ENCODE measurements around the gene SPATA9. TPM values are rescaled to one million over a fixed set of nuclear protein-coding genes. Genes with fewer than 3 reads are reported as not detected.

SPATA9 gene
- total RNA-seq, 1 donor from 2014 or later, result not detected

DNA sequence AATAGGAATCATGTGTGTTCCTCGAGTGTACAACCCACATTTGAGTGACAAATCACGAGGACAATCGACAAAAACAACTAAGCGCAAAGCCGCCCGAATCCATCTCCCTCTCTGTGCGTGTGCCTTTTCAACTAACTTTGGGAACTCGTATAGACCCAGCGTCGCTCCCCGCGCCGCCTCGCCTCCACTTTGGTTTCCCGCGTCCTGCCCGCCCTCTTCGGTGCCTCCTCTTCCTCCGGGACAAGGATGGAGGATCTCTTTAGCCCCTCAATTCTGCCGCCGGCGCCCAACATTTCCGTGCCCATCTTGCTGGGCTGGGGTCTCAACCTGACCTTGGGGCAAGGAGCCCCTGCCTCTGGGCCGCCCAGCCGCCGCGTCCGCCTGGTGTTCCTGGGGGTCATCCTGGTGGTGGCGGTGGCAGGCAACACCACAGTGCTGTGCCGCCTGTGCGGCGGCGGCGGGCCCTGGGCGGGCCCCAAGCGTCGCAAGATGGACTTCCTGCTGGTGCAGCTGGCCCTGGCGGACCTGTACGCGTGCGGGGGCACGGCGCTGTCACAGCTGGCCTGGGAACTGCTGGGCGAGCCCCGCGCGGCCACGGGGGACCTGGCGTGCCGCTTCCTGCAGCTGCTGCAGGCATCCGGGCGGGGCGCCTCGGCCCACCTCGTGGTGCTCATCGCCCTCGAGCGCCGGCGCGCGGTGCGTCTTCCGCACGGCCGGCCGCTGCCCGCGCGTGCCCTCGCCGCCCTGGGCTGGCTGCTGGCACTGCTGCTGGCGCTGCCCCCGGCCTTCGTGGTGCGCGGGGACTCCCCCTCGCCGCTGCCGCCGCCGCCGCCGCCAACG lies 62.5 kb downstream of the SPATA9 start, which contains the start of gene GPR150:
Gene GPR150, plus strand, starts transcription at position 58 of the 840 bp plus-strand sequence. Its CDS starts 189 bp downstream, at position 247.
- peak; percentile 56 to 71 for DNase-seq (ENCODE audit: low read depth in 2 of 2)

DNA sequence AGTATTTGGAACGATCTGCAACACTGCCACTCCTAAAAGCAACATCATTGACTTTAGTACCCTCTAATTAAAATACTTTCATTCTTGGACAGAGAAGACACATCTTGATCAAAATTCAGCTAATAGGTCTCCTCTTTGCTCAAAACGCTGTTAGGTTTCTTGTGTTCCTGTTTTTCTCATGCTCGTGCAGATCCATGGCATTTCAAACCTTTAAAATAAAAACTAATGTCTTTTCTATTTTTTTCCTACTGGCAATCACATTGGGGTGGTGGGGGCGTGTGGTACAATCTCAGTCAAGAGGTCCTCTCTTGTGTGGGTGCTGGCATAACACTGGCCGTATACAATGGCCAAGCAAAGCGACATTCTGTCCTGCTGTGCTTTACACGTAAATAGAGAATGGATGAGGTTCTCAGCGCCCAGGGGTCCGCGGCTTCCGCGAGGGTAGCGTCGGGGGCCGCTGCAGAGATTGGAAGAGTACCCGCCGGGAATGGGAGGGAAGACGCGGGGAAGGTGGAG lies 63.2 kb downstream of the SPATA9 start:
- DNase-seq (ENCODE audit: low read depth in 2 of 2), result no peak

GRCh38 chr5:95619096-95619495 lies 63.7 kb downstream of the SPATA9 start:
- peak in 1 of 2 donors; percentile 90 for DNase-seq (ENCODE audit: low read depth in 2 of 2)

- peak in 1 of 2 donors; percentile 79 for DNase-seq (ENCODE audit: low read depth in 2 of 2)
These were observed 65.7 kb downstream of the SPATA9 start for GRCh38 chr5:95617057-95617456.

DNA sequence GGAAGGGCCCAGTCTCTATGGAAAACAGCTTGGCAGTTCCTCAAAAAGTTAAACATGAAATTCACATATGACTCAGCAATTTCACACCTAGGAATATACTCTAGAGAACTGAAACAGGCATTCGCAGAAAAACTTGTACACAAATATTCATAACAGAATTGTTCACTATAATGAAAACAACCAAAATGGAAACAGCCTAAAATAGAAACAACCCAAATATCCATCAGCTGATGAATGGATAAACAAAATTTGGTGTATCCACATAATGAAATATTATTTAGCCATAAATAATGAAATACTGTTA lies 67.7 kb downstream of the SPATA9 start:
- DNase-seq (ENCODE audit: low read depth in 2 of 2), result peak in 1 of 2 donors; percentile 9

GRCh38 chr5:95613514-95613913 lies 69.3 kb downstream of the SPATA9 start:
- DNase-seq (ENCODE audit: low read depth in 2 of 2), result no peak

DNA sequence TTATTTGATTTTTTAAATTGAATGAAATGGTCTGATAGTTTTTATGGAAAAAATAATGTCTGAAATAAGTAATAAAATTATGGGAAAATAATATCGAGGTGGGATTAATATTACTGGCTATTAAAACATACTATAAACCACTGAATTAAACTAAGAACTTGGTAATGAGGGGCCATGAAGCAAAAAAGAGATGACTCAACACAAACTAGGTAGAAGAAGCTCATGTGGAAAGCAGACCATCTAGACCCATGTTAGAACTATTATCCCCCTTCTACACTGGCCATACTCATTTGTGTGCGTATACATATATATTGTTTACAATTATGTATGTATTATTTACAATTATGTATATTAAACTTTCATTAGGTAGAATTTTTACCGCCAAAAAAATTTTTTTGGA lies 71.4 kb downstream of the SPATA9 start:
- no peak for DNase-seq (ENCODE audit: low read depth in 2 of 2)

DNA sequence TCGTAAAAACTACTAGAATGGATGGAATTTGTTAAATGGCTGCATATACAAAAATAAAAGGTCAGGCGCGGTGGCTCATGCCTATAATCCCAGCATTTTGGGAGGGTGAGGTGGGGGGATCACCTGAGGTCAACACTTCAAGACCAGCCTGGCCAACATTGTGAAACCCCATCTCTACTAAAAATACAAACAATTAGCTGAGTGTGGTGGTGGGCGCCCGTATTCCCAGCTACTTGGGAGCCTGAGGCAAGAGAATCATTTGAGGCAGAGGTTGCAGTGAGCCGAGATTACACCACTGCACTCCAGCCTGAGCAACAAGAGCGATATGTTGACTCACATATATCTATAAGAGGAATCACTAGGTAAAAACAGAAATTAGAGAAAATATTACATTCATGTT lies 72.2 kb downstream of the SPATA9 start:
- no peak for DNase-seq (ENCODE audit: low read depth in 2 of 2)

DNA sequence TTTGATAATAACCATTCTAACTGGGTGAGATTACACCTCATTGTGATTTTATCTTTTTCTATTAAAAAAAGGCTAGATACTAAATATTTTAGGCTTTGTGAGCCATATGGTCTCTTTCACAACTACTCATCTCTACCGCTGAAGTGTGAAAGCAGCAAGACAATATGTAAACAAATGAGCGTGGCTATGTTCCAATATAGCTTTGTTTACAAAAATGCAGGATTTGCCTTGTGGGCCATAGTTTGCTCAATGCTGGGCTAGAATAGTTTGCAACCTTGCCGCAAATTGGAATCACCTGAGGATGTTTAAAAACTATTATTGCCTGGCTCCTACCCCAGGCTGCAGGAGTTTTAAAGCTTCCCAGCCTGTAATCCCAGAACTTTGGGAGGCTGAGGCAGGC lies 73.1 kb downstream of the SPATA9 start:
- no peak for DNase-seq (ENCODE audit: low read depth in 2 of 2)

Other genes starting within 250 kb of the SPATA9 start
- 69.7 and 91.5 TPM in 2 replicates for gene SKIC3, start 128.0 kb downstream of the SPATA9 start, total RNA-seq
- 1.6 and 2.4 TPM in 2 replicates for gene ARSK, start 127.9 kb downstream of the SPATA9 start, total RNA-seq
- under 0.01 and 0.22 TPM in 2 replicates for gene GPR150, start 62.9 kb downstream of the SPATA9 start, total RNA-seq
- gene RFESD, start 36.2 kb downstream of the SPATA9 start, total RNA-seq, result 0.65 and 1.6 TPM in 2 replicates
- gene RHOBTB3, start 48.3 kb upstream of the SPATA9 start, total RNA-seq, result 25.2 and 40.5 TPM in 2 replicates
- 31.6 and 38.7 TPM in 2 replicates for gene GLRX, start 139.7 kb upstream of the SPATA9 start, total RNA-seq